ENCODE data around the gene CALD1.

DNA sequence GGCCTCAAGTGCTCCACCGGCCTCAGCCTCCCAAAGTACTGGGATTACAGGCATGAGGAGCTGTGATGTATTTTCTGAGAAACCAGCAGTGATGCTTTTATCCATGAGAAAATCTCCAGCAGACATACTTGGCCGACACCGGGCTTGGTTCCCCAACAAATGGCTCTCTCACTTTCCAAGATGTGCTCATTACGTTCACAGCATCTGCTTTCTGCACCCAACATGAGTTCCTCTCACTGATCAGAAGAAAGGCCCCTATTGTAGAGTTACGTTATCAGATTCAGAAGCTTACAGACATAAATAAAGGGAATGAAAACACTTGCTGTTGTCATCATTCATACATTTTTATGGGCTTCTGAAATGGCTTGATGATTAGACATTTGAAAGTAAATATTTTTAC lies 95.0 kb downstream of the CALD1 start:
- TF ChIP-seq, protein P1, sequence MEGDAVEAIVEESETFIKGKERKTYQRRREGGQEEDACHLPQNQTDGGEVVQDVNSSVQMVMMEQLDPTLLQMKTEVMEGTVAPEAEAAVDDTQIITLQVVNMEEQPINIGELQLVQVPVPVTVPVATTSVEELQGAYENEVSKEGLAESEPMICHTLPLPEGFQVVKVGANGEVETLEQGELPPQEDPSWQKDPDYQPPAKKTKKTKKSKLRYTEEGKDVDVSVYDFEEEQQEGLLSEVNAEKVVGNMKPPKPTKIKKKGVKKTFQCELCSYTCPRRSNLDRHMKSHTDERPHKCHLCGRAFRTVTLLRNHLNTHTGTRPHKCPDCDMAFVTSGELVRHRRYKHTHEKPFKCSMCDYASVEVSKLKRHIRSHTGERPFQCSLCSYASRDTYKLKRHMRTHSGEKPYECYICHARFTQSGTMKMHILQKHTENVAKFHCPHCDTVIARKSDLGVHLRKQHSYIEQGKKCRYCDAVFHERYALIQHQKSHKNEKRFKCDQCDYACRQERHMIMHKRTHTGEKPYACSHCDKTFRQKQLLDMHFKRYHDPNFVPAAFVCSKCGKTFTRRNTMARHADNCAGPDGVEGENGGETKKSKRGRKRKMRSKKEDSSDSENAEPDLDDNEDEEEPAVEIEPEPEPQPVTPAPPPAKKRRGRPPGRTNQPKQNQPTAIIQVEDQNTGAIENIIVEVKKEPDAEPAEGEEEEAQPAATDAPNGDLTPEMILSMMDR (conservative IDR thresholded peaks at IDR 0.05 in 1 of 2, IDR thresholded peaks at IDR 0.05 in 1 of 2; ENCODE audit: extremely low read depth in 1 of 2, insufficient read depth in 1 of 2, low read depth in 1 of 2, low read length in 2 of 2), result no peak
- no peak for TF ChIP-seq EZH2 (IDR thresholded peaks at IDR 0.05; ENCODE audit: borderline replicate concordance, low read length)

All from mammary epithelial cell (primary cell).